ENCODE data around the gene DHH. TPM values are rescaled to one million over a fixed set of nuclear protein-coding genes. Genes with fewer than 3 reads are reported as not detected.

DHH gene
- total RNA-seq, 1 donor from 2014 or later: 0.63 TPM

DNA sequence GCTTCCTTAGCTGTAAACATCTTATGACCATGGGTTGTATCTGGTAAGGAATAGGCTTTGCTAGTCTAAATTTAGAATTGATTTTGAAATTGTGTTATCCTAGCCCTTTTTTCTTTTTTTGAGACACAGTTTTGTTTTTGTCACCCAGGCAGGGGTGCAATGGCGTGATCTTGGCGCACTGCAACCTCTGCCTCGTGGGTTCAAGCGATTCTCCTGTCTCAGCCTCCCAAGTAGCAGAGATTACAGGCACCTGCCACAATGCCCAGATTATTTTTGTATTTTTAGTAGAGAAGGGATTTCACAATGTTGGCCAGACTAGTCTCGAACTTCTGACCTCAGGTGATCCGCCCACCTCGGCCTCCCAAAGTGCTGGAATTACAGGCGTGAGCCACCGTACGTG is 39.0 kb upstream of the DHH start:
- DNase-seq (ENCODE audit: low spot score in 2 of 2, unreplicated experiment in 2 of 2): no peak
- Mint-ChIP-seq H3K4me1 (peaks cover 39% of the 10 kb centered on the region), H3K9me3 (no peaks in the 10 kb centered on the region), H3K36me3 (peaks cover 15% of the 10 kb centered on the region), H3K27me3 (ENCODE audit: low read depth) (no peaks in the 10 kb centered on the region), H3K4me3 (peak overlapping the region; percentile 13), H3K27ac (peak overlapping the region; percentile 84)
- TF ChIP-seq, protein P1, sequence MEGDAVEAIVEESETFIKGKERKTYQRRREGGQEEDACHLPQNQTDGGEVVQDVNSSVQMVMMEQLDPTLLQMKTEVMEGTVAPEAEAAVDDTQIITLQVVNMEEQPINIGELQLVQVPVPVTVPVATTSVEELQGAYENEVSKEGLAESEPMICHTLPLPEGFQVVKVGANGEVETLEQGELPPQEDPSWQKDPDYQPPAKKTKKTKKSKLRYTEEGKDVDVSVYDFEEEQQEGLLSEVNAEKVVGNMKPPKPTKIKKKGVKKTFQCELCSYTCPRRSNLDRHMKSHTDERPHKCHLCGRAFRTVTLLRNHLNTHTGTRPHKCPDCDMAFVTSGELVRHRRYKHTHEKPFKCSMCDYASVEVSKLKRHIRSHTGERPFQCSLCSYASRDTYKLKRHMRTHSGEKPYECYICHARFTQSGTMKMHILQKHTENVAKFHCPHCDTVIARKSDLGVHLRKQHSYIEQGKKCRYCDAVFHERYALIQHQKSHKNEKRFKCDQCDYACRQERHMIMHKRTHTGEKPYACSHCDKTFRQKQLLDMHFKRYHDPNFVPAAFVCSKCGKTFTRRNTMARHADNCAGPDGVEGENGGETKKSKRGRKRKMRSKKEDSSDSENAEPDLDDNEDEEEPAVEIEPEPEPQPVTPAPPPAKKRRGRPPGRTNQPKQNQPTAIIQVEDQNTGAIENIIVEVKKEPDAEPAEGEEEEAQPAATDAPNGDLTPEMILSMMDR (IDR thresholded peaks at IDR 0.05; ENCODE audit: unreplicated experiment): no peak

GRCh38 chr12:49133014-49133413 is 38.4 kb upstream of the DHH start:
- Mint-ChIP-seq H3K4me3 (peak overlapping the region; percentile 73), H3K27ac (peak overlapping the region; percentile 90), H3K4me1 (peaks cover 39% of the 10 kb centered on the region), H3K27me3 (ENCODE audit: low read depth) (no peaks in the 10 kb centered on the region), H3K36me3 (peaks cover 16% of the 10 kb centered on the region), H3K9me3 (no peaks in the 10 kb centered on the region)
- DNase-seq (ENCODE audit: low spot score in 2 of 2, unreplicated experiment in 2 of 2): no peak
- TF ChIP-seq, protein P1 (IDR thresholded peaks at IDR 0.05; ENCODE audit: unreplicated experiment): no peak

DNA sequence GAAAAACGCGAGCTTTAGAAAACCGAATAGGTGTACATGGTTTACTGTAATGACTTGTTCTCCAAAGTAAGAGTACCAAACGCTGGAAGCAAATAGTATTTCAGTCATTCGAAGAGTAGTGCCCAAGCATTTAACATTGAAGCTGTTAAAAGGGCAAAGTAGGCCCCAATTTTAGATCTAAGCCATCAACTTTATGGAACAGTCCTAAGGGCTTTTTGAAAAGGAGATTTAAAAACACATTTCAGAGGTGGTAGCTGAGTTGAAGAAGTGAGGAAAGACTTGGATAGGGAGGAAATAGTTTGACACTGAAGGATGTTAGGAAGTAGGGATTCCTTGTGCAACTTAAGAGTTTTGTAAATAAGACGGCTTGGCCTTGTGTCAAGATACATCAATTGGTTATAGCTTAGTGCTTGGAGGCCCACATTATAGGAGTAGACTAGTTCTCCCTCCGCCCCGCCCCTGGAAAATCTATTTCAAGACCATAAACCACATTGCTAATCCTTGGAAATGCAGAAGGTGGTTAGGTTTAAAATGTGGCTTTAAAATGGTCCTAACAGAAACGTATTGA is 37.4 kb upstream of the DHH start:
- no peak for DNase-seq (ENCODE audit: low spot score in 2 of 2, unreplicated experiment in 2 of 2)
- Mint-ChIP-seq H3K27me3 (ENCODE audit: low read depth) (no peaks in the 10 kb centered on the region), H3K9me3 (no peaks in the 10 kb centered on the region), H3K4me1 (peaks cover 39% of the 10 kb centered on the region), H3K27ac (peak overlapping the region; percentile 90), H3K4me3 (peak overlapping the region; percentile 73), H3K36me3 (peaks cover 27% of the 10 kb centered on the region)
- TF ChIP-seq, protein P1 (IDR thresholded peaks at IDR 0.05; ENCODE audit: unreplicated experiment): no peak

DNA sequence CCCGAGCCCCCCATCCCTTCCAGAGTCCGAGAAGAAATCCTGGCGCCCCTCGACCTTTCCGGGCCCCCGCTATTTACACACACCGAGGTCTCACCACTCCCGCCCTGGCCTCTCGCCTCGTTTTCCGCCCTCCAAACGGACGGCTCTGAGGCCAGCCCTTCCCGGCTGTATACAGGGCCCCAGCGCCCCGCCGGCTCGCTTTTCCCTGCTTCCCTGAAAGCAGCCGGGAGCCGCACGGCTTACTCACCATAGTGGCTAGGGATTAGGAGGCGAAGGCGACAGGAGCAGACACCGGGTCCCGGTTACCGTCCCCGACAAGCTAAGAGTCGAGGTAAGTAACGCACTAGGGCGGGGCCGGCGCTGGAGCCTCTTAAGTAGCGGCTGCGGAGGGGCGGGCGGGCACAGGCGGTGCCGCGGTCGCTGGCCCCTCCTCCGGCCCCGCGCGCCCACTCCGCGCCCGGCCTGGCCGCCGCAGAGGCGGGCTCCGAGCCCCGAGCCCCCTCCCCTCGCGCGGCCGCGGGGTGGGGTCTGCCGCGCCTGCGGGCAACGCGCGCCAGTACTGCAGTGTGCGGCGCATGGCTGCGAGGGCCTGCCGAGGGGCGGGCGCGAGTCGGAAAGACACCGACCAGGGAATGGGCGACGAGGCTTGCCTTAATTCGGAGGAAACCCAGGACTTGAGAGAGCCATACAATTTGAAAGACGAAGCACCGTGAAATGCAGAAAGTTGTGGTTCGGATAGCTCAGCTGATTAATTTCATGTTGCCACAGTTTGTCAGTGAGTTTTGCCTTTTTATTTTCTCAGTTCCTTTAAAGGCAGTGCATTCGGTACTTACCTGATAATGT is 36.7 kb upstream of the DHH start, which contains the start of gene TUBA1B:
TSS of gene TUBA1B (minus strand) at position 345 of the 843 bp plus-strand sequence. CDS start at position 250, 95 bp downstream.
- Mint-ChIP-seq H3K36me3 (peaks cover 30% of the 10 kb centered on the region), H3K4me1 (peaks cover 39% of the 10 kb centered on the region), H3K9me3 (no peaks in the 10 kb centered on the region), H3K27me3 (ENCODE audit: low read depth) (no peaks in the 10 kb centered on the region), H3K27ac (peak within 1 kb of the TSS; percentile 97), H3K4me3 (peak within 1 kb of the TSS; percentile 92)
- TF ChIP-seq, protein P1 (IDR thresholded peaks at IDR 0.05; ENCODE audit: unreplicated experiment): no peak
- DNase-seq (ENCODE audit: low spot score in 2 of 2, unreplicated experiment in 2 of 2): peak; percentile 82 to 87

DNA sequence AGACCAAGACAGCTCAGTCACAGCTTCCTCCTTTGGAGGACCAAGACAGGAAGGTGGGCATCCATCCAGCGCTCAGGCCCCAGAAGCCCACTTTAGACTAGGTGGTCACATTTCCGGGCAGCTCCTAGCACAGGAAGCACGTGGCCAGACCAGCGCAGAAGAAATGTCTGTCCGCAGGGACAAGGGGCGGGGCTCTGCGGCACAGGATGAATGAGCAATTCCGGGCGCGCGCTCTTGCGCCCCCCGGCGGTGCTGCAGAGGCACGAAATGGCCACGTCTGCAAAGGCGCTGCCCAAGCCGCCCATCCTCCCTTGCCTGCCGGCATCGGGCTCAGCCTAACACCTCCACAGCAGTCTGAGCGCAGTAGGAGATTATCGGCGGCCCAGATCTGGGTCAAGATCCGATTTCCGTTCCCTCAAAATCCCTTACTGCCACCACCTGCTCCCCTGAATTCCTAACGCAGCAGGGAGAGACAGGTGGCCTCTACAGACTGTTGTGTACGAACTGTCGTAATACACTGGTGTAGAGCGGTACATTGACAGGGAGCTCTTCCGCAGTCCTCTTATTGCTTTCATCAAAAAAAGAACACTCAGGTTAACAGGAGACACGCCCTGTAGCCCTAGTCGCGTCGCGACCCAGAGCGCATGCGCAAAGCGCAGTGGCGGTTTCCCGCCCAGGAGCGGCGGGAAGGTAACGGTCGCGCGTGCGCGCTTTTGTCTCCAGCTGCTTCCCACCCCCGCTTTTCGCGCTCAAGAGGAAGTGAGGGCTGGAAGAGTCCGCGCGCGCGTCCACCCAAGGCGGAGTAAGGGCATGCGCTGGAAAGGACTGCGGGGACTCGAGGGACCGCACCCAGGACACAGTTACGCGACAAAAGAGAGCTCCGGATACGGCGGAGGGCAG is 35.8 kb upstream of the DHH start:
- H3K36me3 Mint-ChIP-seq: peaks cover 30% of the 10 kb centered on the region
- DNase-seq (ENCODE audit: low spot score in 2 of 2, unreplicated experiment in 2 of 2): peak; percentile 85 to 93
- peak overlapping the region; percentile 97 for H3K27ac Mint-ChIP-seq
- no peaks in the 10 kb centered on the region for H3K27me3 Mint-ChIP-seq (ENCODE audit: low read depth)
- peak overlapping the region; percentile 92 for H3K4me3 Mint-ChIP-seq
- H3K9me3 Mint-ChIP-seq: no peaks in the 10 kb centered on the region
- H3K4me1 Mint-ChIP-seq: peaks cover 39% of the 10 kb centered on the region
- TF ChIP-seq, protein P1 (IDR thresholded peaks at IDR 0.05; ENCODE audit: unreplicated experiment): peak; percentile 81
